ENCODE data around the gene PAQR8.

The PAQR8 gene, protein sequence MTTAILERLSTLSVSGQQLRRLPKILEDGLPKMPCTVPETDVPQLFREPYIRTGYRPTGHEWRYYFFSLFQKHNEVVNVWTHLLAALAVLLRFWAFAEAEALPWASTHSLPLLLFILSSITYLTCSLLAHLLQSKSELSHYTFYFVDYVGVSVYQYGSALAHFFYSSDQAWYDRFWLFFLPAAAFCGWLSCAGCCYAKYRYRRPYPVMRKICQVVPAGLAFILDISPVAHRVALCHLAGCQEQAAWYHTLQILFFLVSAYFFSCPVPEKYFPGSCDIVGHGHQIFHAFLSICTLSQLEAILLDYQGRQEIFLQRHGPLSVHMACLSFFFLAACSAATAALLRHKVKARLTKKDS
- total RNA-seq, result 4.6 to 63.2 (median 29.6) reads per million in 17 experiments

DNA sequence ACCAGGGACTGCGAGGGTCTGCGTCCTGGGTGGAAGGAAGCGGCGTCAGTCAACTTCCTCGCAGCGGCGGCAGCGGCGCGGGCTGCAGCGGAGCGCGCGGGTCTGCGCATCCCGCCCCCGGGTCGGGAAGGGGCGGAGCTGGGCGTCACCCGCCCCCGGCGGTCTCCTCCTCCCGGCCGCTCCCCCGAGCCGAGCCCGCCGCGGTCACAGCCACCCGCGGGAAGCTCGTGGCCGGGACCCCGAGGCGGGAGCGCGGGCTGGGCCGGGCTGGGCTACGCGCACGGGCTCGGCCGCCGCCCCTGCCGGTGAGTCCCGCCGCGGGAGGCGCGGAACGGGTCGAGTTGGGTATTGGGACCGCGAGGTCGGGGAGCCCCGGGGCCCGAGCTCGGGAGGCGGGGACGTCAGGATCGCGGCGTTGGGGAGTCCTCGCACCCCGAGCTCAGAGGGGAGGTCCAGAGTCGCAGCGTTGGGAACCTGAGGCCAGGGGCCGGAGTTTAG is at the start of gene PAQR8:
TSS of gene PAQR8 (plus strand) at position 207 of the 498 bp plus-strand sequence. CDS start 41,063 bp downstream, outside the sequence.
- DNase-seq, result peak; percentile 86 to 96 (median 92)

DNA sequence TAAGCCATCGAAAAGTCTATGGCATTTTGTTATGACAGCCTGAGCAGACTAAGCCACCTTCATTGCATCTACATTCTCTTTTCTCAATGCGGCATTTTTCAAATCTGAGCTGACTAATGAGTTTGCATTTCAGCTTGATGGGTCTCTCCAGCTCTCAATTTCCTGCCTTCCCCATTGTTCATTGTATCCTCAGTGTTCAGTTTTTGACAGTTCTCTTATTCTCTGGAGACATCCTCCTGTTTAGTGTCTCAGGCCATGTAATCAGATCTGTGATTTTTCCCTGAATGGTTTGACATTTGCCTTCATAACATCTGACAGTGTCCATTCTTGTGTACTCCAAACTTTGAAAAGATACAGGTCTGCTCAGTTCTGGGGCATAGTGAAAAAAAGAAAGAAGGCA is 49.5 kb upstream of the PAQR8 start:
- DNase-seq, result no peak

DNA sequence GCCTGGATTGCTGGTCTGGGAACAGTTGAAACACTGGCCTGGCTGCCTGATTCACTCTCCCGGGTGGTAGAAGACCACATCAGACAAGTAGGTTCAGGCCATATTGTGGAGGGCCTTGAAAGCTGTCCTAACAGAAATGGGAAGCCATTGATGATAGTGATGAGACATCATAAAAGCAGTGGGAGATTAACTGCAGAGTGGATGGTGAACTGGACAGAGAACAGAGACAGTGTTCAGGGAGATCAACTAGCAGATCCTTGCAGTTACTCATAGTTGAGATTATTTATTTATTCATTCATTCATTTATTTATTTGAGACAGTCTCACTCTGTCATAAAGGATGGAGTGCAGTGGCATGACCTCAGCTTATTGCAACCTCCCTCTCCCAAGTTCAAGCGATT is 47.2 kb upstream of the PAQR8 start:
- no peak for DNase-seq

DNA sequence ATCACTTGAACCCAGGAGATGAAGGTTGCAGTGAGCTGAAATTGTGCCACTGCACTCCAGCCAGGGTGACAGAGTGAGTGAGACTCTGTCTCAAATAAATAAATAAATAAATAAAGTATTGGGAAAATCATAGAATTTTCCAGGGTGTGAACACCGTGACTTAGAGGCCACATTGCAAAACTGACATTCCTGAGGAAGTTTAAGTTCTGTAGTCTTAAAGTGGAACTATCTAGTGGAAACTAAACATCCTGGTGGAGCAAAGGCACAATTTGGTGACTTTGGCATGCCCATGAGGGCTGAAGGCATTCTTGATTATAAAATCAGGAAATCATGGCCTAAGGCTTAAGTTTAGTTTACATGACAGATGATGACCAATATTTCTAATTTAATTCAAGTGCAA is 44.7 kb upstream of the PAQR8 start:
- peak in 3 of 4 experiments; percentile 30 to 53 (median 33) for DNase-seq

DNA sequence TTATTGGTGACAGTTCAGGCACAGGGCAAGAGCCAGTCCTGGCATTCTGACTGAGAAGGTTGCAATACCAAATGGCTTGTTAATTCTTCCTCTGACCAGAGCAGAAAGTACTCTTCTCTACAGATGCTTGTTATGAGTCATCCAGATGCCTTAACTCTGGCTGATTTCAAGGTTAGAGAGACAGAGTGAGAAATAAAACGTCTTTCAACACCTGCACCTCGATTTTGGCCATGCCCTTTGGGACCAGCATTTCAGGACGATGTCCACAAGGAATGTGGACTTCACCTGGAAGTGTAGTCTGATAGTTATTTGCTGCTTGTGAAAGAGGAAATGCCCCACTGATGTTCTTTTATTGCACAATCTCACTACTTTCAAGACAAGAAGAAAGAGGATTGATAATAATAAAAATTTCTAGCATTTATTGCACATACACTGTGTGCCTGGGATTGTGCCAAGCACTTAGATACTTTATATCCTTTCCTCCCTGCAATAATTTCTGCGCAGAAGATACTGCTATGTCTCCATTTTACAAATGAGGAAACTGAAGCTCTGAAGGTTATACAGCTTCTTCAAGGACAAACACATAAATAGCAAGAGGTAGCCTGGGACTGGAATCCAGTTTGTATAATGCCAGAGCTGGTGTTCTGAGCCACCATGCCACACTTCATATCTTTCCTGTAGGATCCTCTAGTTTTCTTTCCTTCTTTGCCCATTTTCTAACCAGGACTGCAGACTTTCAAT is 43.9 kb upstream of the PAQR8 start:
- peak; percentile 16 to 62 (median 42) for DNase-seq

DNA sequence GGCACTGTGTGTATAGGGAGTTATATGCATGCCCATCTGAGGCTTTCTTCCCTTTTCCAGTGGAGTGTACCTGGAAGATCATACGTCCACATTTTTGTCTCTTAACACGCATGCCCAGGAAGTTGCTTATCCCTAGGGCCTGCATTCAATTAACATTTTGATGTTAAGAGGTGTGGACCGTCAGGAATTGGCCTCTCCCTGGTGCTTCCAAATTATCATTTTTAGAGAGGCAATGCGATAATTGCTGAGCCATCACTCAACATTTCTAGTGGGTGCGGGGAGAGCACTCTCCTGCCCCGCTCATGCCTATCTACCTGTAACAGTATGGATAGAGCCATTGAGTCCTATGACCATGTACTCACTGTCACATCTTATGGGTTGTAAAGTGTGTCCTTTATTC is 37.8 kb upstream of the PAQR8 start:
- DNase-seq, result no peak

DNA sequence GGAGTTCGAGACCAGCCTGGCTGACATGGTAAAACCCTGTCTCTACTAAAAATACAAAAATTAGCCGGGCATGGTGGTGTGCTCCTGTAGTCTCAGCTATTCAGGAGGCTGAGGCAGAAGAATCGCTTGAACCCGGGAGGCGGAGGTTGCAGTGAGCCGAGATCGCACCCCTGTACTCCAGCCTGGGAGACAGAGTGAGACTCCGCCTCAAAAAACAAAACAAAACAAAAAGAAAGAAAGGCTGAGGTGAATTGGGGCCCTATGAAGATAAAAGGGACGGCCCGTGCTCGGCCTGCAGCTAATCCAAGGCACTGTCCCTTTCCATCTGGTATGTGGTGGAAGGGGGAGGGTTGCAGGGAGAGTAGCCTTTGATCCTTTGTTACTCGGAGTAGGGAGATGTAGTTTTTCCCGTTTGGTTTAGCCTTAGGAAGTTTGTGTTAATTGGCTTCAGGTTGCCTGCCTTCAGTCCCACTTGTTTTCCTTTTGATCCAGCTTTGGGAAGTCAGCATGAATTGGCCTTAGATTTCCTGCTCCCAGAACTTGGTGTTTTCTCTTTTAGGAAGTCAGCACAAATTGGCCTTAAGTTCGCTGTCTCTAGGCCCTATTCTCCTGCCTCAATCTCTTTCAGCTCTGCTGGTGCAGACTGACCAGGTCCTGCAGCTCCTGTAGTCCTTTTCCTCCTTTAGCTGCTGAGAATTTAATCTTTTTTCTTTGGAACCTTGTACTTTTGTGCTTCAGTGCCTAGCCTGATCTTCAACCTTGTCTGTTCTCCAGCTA is 36.1 kb upstream of the PAQR8 start:
- no peak for DNase-seq

DNA sequence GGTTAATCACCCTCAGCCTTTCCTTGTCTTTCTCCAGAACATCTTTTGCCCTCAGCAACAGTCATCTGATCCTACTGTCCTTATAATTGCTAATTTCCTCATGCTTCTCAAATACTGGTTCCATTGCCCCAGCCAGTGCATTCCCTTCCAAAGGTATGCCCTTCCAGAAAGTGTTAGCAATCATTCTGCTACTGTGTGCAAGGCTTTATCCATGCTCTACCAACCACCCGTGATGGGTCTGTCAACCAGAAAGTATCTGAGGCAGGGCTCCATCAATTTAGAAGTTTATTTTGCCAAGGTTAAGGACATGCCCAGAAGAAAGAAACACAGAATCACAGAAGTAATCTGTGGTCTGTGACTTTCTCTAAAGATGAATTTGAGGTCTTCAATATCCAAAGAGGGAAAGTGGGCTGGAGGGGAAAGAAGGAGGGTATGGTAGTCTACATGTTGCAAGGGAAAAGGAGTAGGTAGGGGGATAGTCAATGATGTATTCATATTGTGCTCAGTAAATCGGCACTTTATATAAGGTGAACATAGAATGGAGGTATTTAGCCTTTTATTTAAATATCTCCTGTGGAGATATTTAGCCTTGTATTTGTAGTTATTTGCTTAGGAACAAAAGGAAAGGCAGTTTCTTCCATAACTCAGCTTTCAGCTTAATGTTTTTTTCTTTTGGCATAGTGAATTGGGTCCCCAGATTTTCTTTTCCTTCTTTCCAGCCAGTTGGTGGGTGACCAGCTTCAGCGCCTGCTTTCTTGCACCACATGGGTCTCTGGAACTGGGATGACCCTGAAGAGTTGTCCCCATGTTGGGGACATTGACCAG is 35.2 kb upstream of the PAQR8 start:
- DNase-seq, result no peak

DNA sequence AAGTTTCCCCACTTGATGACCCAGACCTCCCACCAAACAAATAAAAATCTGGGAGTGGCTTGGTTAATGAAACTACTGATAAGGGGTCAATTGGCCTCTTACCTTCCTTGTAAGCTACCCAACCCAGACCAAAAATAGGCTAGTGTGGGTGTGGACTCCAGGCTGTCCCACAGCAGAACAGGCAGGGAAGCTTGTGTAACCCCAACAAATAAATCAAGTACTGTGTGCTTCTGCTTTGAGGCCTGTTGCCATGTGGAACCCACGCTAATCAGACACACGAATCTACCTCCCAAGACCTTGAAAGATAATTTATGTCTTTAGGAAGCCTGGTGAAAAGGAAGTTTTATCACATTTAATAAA is 33.7 kb upstream of the PAQR8 start:
- peak; percentile 37 to 74 (median 70) for DNase-seq

DNA sequence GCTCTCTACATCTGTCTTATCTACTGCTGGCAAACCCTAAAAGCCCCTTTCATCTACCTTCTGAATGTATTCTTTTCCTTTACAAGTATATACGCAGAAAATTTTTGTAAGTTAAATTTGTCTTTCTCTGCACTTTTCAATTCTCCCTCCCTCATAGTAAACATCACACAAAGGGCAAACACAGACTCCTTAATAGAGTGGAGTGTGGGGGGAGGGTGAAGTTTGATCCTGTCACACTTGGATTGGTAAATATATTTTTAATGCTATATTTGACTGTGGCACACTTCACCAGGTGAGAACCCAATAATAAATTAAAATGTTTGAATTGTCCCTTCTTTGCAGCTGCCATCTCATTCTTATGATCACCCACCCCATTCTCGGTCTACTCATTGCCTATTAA is 33.2 kb upstream of the PAQR8 start:
- DNase-seq, result no peak

DNA sequence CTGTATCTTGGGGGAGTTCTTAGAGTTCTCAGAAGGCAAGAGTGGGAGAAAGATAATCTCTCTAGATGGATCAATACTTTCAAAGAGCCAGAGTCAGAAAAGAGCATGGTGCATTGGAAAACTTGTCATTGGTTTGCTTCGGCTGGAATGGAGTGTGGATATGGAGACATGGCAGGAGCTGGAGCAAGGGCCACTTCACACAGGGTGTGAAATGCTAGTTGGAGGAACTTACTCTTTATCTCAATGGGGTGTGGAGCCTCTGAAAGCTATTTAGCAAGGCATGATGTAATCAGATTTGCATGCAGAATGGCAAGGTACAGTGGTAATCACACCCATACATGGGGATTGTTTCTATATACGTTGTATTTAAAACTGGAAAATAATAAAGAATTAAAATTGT is 31.5 kb upstream of the PAQR8 start:
- peak in 3 of 4 experiments; percentile 37 to 66 (median 56) for DNase-seq

DNA sequence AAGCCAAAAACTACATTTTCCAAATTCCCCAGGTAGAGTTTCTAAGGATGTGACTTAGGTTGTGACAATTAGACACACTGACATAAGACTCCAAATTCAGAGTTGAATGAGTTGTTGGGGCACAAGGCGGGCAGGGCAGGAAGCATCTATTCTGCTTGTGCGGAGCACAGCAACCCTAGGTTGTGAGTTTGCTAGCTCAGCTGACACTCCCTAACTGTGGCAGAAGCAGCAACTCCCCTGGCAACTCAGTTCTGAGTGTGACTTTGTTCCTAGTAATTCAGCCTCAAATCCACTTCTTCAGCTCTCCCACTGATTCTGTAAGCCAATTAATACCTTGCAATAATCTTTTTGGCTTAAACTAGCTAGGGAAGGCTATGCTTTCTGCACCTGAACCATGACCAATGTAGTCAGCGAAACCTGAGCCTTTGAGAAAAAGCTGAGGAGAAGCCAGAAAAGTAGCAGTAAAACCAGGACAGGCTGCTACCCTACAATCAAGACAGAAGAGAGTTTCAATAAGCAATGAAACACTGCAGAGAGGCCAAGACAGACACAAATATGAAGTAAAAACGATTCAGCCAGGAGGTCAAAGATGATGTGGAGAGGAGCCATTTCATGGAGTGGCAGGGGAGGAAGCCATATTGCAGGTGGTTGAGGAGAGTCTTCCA is 30.0 kb upstream of the PAQR8 start:
- no peak for DNase-seq

DNA sequence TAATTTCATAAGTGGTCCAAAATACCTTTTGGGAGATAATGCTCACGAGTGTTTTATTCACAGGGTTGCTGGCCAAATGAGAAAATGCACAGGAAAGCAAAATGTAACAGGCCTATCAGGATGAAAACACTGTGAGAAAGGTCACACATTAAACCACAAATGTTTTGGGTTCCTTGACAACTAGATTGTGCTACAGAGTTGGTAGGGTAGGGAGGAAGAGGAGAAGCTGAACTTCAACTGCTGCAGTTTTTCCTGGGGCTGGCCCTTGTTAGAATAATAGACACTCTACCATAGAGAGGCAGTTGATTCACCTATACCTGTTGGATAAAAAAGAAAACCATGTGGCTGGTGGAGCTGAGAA is 28.1 kb upstream of the PAQR8 start:
- DNase-seq, result no peak

DNA sequence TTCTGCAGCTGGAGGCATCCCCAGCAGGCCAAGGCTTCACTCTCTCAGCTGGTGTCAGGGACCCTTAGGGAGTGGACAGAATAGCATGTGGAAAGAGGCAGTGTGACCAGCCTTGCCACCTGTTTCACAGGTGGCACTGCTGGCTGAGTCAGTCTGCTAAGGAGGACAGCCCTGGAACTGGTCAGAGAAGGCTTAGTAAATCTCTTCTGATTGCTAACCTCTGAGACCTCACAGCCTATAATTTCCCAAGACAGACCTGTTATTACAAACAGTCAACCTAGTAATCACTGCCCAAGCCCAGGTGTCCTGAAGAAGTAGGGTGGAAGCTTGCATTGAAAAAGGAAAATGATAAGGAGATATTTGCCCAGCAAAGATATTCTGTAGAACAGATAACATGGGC is 26.4 kb upstream of the PAQR8 start:
- DNase-seq, result no peak

DNA sequence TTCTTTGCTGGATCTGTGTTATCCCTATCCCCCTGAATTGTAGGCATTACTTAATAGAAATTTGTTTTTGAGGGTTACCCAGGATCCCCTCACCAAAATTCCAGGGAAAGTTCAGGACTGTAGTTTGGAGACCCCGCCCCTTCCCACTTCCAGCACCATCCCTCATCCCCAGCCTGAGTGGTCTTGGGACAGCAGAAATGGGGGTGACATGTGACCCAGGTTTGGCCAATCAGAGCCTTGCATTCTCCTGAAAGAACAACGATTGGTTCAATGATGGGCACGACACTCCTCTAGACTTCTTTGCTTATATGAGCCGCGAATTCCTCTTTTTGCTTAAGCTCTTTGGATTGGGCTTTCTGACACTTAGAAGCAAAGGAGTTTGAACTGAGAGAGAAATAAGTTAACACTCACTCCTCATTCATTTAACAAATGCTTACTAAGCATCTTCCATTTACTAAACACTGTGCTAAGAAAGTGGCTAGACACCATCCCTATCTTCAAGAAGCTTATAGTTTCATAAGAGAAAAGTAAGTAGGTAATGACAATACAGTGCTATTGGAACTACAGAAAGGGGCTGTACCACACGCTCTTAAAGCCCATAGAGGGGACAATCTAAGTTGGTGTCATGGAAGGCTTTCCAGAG is 24.9 kb upstream of the PAQR8 start:
- DNase-seq, result no peak

DNA sequence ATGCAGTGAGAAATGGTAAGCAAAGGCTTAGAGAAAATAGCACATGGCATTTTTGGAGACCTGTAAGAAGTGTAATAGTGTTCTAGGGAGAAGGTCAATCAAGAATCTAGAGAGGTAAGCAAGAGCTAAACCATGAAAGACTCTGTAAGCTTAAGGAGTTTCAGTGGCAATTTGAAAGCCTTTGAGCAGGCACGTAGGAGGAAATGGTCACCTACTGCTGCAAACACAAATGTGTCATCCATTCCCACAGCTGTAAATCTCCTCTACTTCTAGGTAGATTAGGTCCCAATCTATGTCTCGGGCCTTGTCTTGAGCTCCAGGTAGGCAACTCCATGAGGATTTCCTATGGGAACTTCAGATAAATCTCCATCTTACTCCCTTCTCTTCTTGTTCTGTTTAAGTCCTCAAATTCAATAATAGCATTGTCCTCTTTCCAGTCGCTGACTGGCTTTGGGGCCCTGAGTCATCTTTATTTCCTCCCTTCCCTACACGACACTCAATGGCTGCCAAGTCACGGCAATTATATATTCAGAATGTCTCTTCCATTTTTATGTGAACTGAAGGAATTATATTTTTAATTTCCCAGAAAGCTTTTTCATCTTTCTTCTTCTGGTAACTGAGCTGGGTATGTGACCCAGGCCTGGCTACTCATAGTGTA is 24.2 kb upstream of the PAQR8 start:
- DNase-seq, result peak in 2 of 4 experiments; percentile 17 to 37

DNA sequence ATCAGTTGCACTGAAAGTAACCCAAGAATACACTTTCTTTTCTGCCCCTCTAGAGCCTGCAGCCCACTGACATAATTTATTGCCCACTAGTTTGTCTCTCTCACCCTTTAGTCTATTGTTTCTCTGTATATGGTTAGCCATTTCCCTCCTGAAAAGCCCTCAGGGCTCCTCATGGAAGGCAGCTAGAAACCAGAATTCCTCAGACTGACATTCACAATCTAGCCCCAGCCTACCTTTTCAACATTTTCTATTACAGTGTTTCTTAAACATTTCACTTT is 21.4 kb upstream of the PAQR8 start:
- DNase-seq, result no peak

DNA sequence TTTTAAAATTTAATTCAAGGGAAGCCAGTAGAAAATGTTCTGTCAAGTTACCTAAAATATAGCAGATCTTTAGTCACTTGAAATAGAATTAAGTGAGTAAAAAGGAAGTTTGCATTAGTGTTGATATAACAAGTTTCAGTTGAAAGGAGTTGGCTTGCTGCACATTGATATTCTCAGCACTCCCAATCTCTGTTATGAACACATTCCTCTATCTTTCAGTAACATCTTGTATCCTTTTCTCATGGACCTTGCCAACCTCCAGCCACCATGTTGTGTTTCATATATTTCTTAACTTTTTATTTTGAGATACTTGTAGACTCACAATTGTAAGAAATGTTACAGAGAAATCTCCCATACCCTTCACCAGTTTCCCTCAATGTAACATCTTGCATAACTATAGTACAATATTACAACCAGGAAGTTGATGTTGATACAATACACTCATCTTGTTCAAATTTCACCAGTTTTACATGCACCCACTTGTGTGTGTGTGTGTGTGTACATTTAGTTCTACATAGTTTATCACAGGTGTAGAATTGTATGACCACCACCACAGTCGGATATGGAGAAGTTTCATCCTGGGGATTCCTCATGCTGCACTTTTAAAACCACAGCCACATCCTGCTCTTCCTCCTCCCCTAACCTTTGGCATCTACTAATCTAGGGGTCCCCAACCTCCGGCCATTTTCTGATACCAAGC is 20.2 kb upstream of the PAQR8 start:
- peak in 3 of 4 experiments; percentile 20 to 62 (median 61) for DNase-seq

DNA sequence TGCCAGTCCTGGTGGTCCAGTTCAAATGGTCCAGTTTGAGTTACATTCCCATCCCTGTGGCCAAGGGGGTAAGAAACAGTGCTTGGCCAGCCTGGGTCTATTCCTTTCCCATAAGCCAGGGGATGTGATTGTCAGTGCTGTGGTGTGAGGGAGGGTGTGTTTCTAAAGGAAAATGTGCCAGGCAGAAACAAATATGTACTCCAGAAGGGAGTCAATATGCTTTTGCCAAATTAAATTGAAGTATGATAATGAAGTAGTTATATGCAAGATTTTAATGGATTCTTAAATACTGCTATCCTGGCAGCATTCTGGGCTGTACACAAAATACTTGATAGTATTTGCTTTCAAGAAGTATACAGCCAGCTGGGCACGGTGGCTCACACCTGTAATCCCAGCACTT is 16.6 kb upstream of the PAQR8 start:
- no peak for DNase-seq

DNA sequence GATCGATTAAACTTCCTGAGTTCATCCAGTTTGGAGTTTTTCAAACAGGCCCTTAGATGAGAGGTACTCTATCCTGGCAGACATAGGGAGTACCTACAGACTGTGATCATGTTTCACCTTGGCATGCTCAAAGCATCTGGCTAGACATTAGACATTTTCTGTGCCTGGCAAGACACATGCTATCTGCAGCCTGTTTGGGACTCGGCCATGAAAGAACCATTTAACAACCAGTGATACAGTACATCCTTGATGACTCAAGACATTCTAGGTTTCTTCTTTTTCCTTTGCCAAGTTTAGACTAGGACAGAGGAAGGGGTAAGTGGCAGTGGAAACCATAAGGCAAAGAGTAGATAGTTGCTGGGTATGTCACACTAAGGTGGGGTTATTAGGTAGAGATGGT is 15.4 kb upstream of the PAQR8 start:
- DNase-seq, result no peak
